ENCODE data around the gene DMXL1.
"Not testable (repeated sequence)": the region's sequence is repeated elsewhere in the genome, so short reads cannot be mapped to it uniquely, and the experiment has no call there.

The DMXL1 gene

GRCh38 chr5:119063579-119064379 lies 7.1 kb upstream of the DMXL1 start:
- no peak for DNase-seq (ENCODE audit: low spot score)

DNA sequence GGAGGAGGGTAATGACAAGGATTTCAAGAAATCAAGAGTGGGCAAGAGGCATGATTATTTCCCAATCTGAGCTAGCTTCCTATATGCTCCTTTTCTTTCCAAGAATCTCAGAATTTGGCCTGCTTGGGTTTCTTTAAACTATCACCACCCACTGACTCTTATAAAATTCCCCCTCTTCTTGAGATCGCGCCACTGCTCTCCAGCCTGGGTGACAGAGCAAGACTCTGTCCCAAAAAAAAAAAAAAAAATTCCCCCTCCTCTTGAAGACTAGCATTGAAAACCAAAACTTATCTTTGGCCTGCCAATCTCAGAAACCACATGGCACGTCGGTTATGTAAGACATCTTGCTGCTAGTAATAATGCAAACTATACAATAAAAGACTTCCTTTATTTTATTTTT lies 3.4 kb upstream of the DMXL1 start:
- DNase-seq (ENCODE audit: low spot score), result no peak

DNA sequence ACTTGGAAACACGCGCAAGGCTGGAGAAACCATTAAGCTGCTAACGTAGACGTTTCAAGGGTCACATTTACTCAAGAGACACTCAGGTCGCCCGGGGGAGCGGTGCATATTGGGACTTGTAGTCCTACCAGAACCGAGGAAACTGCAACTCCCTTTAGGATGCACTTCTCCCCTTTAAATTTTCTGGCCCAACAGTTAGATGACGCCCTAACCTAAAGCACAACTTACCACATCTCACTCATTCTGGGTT lies 384 bp upstream of the DMXL1 start:
- no peak for DNase-seq (ENCODE audit: low spot score)

GRCh38 chr5:119071561-119071995 lies 691 bp downstream of the DMXL1 start:
- DNase-seq (ENCODE audit: low spot score), result no peak

- DNase-seq (ENCODE audit: low spot score), result no peak
Observed at GRCh38 chr5:119072496-119072895, 1.6 kb downstream of the DMXL1 start.

DNA sequence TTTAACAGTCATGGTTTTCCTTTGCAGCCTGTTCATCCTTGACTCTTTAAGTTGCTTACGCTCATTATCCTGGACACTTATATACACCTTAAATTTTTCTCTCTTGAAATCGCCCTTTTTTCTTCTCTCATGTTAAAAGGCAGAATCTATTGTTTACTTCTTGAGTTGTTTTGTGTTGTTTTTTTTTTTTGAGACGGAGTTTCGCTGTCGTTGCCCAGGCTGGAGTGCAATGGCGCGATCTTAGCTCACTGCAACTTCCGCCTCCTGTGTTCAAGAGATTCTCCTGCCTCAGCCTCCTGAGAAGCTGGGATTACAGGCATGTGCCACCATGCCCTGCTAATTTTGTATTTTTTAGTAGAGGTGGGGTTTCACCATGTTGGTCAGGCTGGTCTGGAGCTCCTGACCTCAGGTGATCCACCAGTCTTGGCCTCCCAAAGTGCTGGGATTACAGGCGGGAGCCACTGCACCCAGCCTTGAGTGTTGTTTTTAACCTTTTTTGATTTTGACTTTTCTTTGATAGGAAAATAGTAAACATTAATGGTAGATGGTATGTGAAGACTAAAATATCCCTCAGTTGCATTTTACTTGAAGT lies 3.0 kb downstream of the DMXL1 start:
- not testable (repeated sequence) for DNase-seq (ENCODE audit: low spot score)

- no peak for DNase-seq (ENCODE audit: low spot score)
Observed at GRCh38 chr5:119074419-119074818, 3.5 kb downstream of the DMXL1 start.

DNA sequence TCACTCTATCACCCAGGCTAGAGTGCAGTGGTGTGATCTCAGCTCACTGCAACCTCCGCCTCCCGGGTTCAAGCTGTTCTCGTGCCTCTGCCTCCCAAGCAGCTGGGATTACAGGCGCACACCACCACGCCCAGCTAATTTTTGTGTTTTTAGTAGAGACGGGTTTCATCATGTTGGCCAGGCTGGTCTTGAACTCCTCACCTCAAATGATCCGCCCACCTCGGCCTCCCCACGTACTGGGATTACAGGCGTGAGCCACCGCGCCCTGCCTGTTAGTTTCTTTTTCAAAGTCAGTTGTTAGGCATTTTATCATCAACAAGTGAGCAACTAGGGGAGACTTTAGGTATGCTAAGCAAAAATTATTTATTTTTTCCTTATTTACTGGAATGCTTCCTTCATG lies 4.4 kb downstream of the DMXL1 start:
- DNase-seq (ENCODE audit: low spot score), result not testable (repeated sequence)

DNA sequence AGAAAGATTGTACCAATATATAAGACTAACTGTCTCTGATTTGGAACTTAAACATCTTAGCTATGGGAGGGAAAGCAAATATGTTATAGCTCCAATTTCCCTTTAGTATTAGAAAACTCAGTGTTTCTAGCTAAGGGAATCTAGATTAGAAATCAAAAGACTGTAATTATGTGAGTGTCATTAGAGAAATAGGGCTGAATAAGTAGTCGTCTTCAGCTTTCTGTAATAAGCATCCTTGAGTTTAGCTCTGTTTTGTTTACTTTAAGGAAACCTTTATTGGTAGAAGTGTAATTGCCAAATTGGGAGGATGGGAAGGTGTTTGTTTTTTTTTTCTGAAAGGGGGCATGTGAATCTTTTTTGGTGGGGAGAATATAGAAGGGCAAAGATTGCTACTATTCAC lies 5.2 kb downstream of the DMXL1 start:
- DNase-seq (ENCODE audit: low spot score), result no peak

- DNase-seq (ENCODE audit: low spot score), result no peak
Observed at GRCh38 chr5:119077444-119077843, 6.6 kb downstream of the DMXL1 start.

- no peak for DNase-seq (ENCODE audit: low spot score)
Observed at GRCh38 chr5:119078071-119078846, 7.4 kb downstream of the DMXL1 start.

DNA sequence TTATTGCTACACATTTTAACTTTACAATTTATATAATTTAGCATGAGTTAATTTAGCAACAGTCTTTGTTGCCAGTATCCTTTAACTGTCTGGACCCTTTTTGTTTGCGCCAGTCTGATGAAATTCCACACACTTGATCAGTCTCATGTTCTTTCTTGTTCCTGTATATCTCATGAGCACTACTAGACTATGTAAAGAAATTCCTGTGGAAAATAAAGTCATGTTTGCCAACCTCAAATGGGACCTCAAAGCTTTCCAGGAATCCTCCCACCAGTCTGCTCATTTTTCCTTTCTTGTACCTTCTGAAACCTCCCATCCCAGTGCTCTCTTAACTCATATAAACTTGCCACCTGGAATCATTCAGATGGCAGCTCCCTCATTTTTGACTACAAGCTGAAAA lies 8.0 kb downstream of the DMXL1 start:
- DNase-seq (ENCODE audit: low spot score), result peak; percentile 4

DNA sequence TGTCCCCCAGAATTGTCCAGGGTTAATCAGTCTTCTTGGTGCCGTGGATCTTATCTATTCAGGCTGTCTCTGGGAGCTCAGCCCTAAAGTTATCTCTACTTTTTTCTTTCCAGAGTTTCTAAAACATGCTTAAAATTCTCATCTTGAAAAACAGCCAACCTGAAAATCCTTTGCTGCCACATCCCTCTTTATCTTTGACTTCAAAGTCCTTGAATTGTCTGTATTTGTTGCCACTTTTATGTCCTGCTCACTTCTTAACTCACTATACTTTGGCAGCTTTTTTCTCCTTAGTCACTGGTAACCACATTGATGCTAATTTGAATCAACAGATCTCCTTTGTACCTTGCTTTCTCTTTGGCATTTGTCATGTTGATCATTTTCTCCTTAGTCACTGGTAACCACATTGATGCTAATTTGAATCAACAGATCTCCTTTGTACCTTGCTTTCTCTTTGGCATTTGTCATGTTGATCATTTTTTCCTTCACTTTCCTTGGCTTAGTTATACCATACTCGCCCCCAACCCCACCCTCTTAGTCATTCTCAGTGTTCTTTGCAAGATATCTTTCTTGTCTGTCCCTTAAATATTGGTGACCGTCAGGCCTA lies 8.5 kb downstream of the DMXL1 start:
- DNase-seq (ENCODE audit: low spot score), result peak; percentile 4

- DNase-seq (ENCODE audit: low spot score), result peak; percentile 6
Observed at GRCh38 chr5:119080936-119081335, 10.0 kb downstream of the DMXL1 start.

DNA sequence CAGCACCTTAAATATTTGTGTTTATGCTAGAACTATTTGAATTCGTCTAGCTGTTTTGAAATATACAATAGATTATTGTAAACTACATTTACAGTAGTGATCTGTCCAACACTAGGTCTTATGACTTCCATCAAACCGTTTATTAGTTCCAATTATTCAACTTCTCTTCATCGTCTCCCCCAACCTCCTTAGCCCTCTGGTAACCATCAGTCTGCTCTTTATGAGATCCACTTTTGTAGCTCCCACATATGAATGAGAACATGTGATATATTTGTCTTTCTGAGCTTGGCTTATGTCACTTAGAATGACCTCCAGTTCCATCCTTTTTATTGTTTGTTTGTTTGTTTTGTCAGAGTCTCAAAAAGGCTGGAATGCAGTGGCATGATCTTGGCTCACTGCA lies 11.8 kb downstream of the DMXL1 start:
- DNase-seq (ENCODE audit: low spot score), result no peak

GRCh38 chr5:119083679-119084078 lies 12.8 kb downstream of the DMXL1 start:
- DNase-seq (ENCODE audit: low spot score), result no peak

- no peak for DNase-seq (ENCODE audit: low spot score)
Observed at GRCh38 chr5:119088438-119088837, 17.6 kb downstream of the DMXL1 start.

DNA sequence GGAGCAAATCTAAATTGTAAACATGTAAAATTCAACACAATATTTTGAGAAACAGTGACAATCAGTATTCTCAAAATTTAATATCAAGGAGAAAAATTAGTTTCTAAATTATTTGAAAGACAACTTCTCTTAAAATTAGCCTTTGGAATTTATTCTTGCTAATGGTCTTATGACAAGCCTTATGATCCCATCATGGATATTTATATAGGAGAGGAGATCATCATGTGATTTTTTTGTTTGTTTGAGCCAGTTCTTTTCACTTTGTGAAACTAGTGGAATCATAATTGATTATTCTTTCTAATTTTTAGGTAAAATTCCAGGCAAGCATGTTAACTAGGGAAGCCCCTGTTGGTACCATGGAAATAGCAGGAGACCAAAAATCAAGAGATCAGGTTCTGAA lies 24.7 kb downstream of the DMXL1 start:
- no peak for DNase-seq (ENCODE audit: low spot score)

- DNase-seq (ENCODE audit: low spot score), result no peak
Observed at GRCh38 chr5:119105971-119106370, 35.1 kb downstream of the DMXL1 start.

DNA sequence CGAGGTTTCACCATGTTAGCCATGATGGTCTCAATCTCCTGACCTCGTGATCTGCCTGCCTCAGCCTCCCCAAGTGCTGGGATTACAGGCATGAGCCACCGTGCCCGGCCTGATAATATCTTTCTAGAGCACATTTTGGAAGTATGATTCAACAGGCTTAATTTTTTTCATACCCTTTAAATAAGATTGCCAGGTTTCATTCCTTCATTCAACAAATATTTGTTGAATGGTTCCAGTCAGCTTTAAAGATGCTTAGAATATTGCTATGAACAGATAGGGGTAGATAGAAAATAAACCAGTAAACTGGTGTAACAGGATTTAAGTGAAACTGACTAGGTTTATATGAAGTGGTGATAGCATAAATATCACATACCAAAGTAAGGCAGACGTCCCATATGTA lies 41.3 kb downstream of the DMXL1 start:
- no peak for DNase-seq (ENCODE audit: low spot score)

DNA sequence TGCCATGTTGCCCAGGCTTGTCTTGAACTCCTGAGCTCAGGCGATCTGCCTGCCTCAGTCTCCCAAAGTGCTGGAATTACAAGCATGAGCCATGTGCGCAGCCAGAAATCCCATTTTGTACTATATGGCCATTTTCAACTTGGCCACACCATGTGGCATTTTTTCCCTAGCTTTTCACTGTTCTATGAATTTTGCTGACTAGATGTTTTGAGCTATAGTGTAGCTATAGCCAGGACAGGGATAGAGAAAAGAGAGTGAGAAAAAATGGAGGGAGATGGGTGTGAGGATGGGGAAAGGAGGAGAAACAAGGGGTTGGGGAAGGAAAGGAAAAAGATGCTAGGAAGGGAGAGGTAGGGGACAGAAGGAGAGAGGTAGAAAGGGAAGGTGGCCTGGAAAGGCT lies 46.4 kb downstream of the DMXL1 start:
- DNase-seq (ENCODE audit: low spot score), result no peak

GRCh38 chr5:119118000-119118399 lies 47.1 kb downstream of the DMXL1 start:
- no peak for DNase-seq (ENCODE audit: low spot score)

GRCh38 chr5:119120893-119121292 lies 50.0 kb downstream of the DMXL1 start:
- DNase-seq (ENCODE audit: low spot score), result no peak
